Vagina (tissue), 2 donors: ENCODE results near the gene TMX3. TPM values are rescaled to one million over a fixed set of nuclear protein-coding genes. Genes with fewer than 3 reads are reported as not detected.

Experiments used
- DNase-seq, 2 donors: peaks; one replicate each; pipeline ENCODE4 v3.0.0-alpha.2; 2017; ENCODE audit errors: extremely low spot score in 2 of 2
- H3K27ac ChIP-seq: fragments of 200-600 bp; sonication (generic); one replicate; pipeline ENCODE4 v1.5.1; 2019
- H3K27me3 ChIP-seq: fragments of 200-600 bp; sonication (generic); one replicate; pipeline ENCODE4 v1.5.1; 2019
- H3K36me3 ChIP-seq, 2 donors: fragments of 200-600 bp; sonication (generic); one replicate each; pipeline ENCODE4 v1.5.1; 2017 to 2019
- H3K4me1 ChIP-seq: fragments of 200-600 bp; sonication (generic); one replicate; pipeline ENCODE4 v1.5.1; 2019
- H3K4me3 ChIP-seq, 2 donors: fragments of 200-600 bp; sonication (generic); 1 replicate in 1 of 2; 2 replicates in 1 of 2; pipeline ENCODE4 v1.5.1; 2016 to 2019
- H3K9me3 ChIP-seq: fragments of 200-600 bp; sonication (generic); one replicate; pipeline ENCODE4 v1.5.1; 2019
- CTCF ChIP-seq, 3 experiments: fragments of 450-650 bp in 2 of 3; fragments of 200-600 bp in 1 of 3; sonication (generic) in 1 of 3; IDR thresholded peaks; one replicate each; pipeline ENCODE4 v1.5.1; 2017 to 2019; ENCODE audit warnings: antibody characterized with exemption in 3 of 3, mild to moderate bottlenecking in 2 of 3, moderate library complexity in 2 of 3
- POLR2A ChIP-seq, 2 donors: fragments of 450-650 bp; IDR thresholded peaks; one replicate each; pipeline ENCODE4 v1.6.1; 2017; ENCODE audit warnings: antibody characterized with exemption in 2 of 2, mild to moderate bottlenecking in 2 of 2, moderate library complexity in 2 of 2
- POLR2AphosphoS5 ChIP-seq, 2 donors: sonication (generic); formaldehyde crosslinking; IDR thresholded peaks; one replicate each; pipeline ENCODE4 v1.9.0; 2017; ENCODE audit warnings: antibody characterized with exemption in 2 of 2, mild to moderate bottlenecking in 2 of 2, low read depth in 1 of 2; ENCODE audit not compliant: insufficient read depth in 1 of 2
- intact Hi-C: fragments of 100-400 bp; cut with DNase I; formaldehyde crosslinking; loops from one replicate; pipeline ENCODE4 v1.15.1; 2023
- total RNA-seq: library from RNA; depleted of rRNA; stranded (reverse); fragments of >200 nt; gene quantifications from one replicate; pipeline ENCODE4 v1.2.3, GENCODE V29; 2016

The TMX3 gene
- total RNA-seq, 1 donor from 2014 or later: 32.7 TPM

- DNase-seq: no peak
These were observed 19.4 kb upstream of the TMX3 start for GRCh38 chr18:68734308-68734707.

GRCh38 chr18:68733707-68734106 lies 18.8 kb upstream of the TMX3 start:
- Histone ChIP-seq H3K36me3 (no peaks in the 10 kb centered on the region), H3K27ac (no peak overlapping the region), H3K4me3 (no peak overlapping the region), H3K9me3 (no peaks in the 10 kb centered on the region), H3K27me3 (no peaks in the 10 kb centered on the region), H3K4me1 (no peaks in the 10 kb centered on the region)
- no peak for DNase-seq
- TF ChIP-seq CTCF (IDR thresholded peaks at IDR 0.05) (no peak), POLR2AphosphoS5 (IDR thresholded peaks at IDR 0.05; ENCODE audit: insufficient read depth in 1 of 2, low read depth in 1 of 2) (no peak), POLR2A (IDR thresholded peaks at IDR 0.05) (no peak)
- intact Hi-C loops: no loop called here

More at GRCh38 chr18:68734308-68734707, 19.4 kb upstream of the TMX3 start:
- no peaks in the 10 kb centered on the region for H3K9me3 ChIP-seq
- H3K4me3 ChIP-seq: no peak overlapping the region
- no peaks in the 10 kb centered on the region for H3K27me3 ChIP-seq
- no peaks in the 10 kb centered on the region for H3K36me3 ChIP-seq
- H3K4me1 ChIP-seq: no peaks in the 10 kb centered on the region
- no peak overlapping the region for H3K27ac ChIP-seq
- no peak for TF ChIP-seq CTCF (IDR thresholded peaks at IDR 0.05)
- TF ChIP-seq POLR2AphosphoS5 (IDR thresholded peaks at IDR 0.05; ENCODE audit: insufficient read depth in 1 of 2, low read depth in 1 of 2): no peak
- no peak for TF ChIP-seq POLR2A (IDR thresholded peaks at IDR 0.05)
- intact Hi-C loops: no loop called here

GRCh38 chr18:68728081-68728700 lies 13.3 kb upstream of the TMX3 start:
- DNase-seq: no peak
- no peaks in the 10 kb centered on the region for H3K36me3 ChIP-seq
- no peaks in the 10 kb centered on the region for H3K27me3 ChIP-seq
- H3K4me3 ChIP-seq: no peak overlapping the region
- intact Hi-C loops: no loop called here
- H3K9me3 ChIP-seq: no peaks in the 10 kb centered on the region
- no peak overlapping the region for H3K27ac ChIP-seq
- TF ChIP-seq POLR2A (IDR thresholded peaks at IDR 0.05) (no peak), POLR2AphosphoS5 (IDR thresholded peaks at IDR 0.05; ENCODE audit: insufficient read depth in 1 of 2, low read depth in 1 of 2) (no peak), CTCF (IDR thresholded peaks at IDR 0.05) (no peak)
- no peaks in the 10 kb centered on the region for H3K4me1 ChIP-seq

GRCh38 chr18:68727506-68727905 lies 12.6 kb upstream of the TMX3 start:
- TF ChIP-seq CTCF (IDR thresholded peaks at IDR 0.05) (no peak), POLR2A (IDR thresholded peaks at IDR 0.05) (no peak), POLR2AphosphoS5 (IDR thresholded peaks at IDR 0.05; ENCODE audit: insufficient read depth in 1 of 2, low read depth in 1 of 2) (no peak)
- no peak overlapping the region for H3K27ac ChIP-seq
- DNase-seq: no peak
- H3K4me3 ChIP-seq: no peak overlapping the region
- no peaks in the 10 kb centered on the region for H3K4me1 ChIP-seq
- no peaks in the 10 kb centered on the region for H3K36me3 ChIP-seq
- no peaks in the 10 kb centered on the region for H3K27me3 ChIP-seq
- intact Hi-C loops: no loop called here
- no peaks in the 10 kb centered on the region for H3K9me3 ChIP-seq

GRCh38 chr18:68725346-68725745 lies 10.4 kb upstream of the TMX3 start:
- peaks cover 12% of the 10 kb centered on the region for H3K4me1 ChIP-seq
- H3K36me3 ChIP-seq: no peaks in the 10 kb centered on the region
- DNase-seq: no peak
- intact Hi-C loops: no loop called here
- no peaks in the 10 kb centered on the region for H3K9me3 ChIP-seq
- TF ChIP-seq POLR2AphosphoS5 (IDR thresholded peaks at IDR 0.05; ENCODE audit: insufficient read depth in 1 of 2, low read depth in 1 of 2) (no peak), POLR2A (IDR thresholded peaks at IDR 0.05) (no peak), CTCF (IDR thresholded peaks at IDR 0.05) (no peak)
- no peak overlapping the region for H3K27ac ChIP-seq
- H3K27me3 ChIP-seq: no peaks in the 10 kb centered on the region
- no peak overlapping the region for H3K4me3 ChIP-seq
